GM21786 (cell line): ENCODE results near the gene FRYL.
A peak's percentile ranks its signal among the peaks of the same experiment; 100 is the strongest.

Source experiments
- ATAC-seq: cut with Tn5 transposase; IDR thresholded peaks from one replicate; pipeline ENCODE4 v1.9.1; 2021; ENCODE audit not compliant: unreplicated experiment

FRYL gene

DNA sequence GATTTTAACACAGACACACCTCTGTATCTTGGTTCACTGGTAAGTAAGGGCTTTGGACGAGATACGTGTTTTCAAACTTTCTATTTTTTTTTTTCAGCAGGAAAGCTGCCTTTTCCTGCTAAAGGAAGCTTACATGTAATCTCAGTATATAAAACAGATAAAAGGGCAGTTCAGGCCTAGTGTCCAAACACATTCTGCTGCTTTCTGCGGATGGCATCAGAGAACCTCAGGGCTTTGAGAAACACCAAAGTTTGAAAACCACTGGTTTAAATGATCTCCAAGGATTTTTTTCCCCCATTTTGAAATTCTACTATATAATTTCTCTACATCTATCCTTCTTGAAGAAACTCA, 214.1 kb downstream of the FRYL start:
- ATAC-seq: no peak

DNA sequence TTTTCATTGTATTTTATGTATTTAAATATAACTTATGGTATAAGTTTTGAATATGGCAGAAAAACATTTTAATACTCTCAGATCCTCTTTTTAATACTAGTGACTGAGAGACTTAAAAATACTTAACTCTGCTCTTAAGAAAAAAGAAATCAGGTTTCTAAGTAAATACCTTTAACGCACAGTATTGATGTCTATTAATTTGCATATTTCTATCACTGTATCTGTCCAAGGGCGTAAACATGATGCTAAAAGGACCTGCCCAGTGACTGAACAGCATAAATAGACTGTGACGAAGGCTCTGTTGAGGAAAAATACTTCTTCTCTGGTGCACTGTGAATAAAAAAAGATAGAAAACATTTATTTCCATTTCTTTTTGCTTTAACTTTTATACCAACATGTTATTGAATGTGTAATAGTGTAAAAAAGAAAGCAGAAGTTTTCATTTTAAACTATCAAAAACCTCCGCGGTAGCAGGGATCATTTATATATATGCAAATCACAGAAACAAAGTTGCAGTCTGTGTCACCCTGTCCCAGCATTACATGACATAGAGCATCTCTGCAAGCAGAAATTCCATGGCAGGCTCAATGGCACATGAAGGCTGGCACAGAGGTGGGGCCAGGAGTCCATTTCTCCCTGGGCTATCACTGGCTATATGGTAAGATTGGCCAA, 214.6 kb downstream of the FRYL start:
- no peak for ATAC-seq

DNA sequence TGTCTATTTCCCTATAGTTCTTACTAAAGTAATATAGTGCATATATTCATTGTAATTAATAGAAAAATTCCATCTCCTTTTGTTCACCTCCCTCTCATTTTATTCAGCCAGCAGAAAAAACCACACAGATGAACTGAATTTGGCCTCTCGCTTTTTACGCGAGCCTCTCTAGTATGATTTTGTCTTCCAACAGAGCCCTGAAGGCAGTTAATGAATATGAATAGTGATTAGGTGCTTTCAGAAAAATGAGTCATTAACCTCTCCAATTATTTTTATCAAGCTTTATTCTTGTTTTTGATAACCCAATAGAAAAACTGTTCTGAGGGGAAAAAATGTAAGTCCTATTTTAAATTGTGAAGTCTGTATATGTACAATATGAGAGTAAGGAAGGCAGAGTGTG, 215.9 kb downstream of the FRYL start:
- ATAC-seq: no peak

DNA sequence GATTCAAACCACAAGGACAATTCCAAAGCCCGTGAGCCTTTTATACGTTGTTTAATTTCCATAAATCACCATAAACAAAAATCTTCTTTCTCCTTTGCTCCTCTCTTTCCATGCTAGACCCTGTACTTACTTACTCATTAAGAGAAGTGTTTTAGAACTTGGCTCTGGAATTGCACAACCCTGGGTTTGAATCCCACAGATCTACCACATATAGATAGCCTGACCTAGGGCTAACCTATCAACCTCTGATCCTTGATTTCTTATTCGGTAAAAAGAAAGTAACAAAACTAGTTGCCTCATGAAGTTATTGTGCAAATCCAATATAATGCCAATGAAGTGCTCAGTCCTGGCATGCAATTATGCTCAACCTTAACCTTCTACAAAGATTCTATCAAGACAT, 221.3 kb downstream of the FRYL start:
- no peak for ATAC-seq

DNA sequence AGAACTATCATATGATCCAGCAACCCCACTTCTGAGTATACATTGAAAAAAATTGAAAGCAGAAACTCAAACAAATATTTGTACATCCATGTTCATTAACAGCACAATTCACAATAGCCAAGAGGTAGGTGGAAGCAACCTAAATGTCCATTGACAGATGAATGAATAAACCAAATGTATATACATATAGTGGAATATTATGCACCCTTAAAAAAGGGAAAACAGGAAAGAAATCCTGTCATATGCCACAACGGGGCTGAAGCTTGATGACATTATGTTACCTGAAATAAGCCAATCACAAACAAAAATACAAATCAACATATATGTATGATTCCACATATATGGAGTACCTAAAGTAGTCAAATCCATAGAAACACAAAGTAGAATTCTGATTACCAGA, 222.1 kb downstream of the FRYL start:
- no peak for ATAC-seq

DNA sequence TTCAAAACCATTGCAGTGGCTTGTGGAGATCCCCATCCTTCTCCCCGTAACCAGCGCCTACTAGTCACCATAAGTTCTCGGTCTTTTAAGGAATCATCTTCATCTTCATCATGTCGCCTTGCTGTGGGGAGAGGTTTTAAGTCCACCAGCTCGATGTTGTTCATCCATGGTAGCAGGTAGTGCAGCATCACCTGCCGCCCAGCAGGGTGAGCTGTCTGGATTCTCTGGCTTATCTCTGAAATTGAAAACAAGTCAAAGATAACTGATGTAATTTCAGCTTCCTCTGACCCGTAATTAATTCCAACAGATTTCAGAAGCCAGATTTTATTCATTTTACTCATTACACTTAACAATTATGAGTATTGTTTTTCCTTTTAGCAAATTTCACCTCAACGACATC, 222.6 kb downstream of the FRYL start:
- no peak for ATAC-seq

DNA sequence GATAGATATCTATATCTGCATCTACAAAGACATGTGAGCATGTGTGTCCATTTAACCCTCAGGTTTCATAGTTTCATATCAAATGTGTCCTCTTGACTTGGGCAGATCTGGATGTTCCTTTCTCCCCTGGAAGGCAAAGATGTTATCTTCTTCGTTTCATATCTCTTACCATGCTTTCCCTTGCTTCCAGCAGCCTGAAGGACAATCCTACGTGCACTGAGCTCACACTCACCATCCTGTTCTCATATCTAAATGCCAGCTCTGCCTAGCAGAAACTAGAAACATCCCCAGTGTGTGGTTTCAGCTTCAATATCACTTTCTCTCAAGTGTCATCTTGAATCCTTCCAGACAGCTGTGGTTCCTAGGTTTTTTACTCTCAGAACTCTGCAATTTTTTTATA, 223.8 kb downstream of the FRYL start:
- no peak for ATAC-seq

DNA sequence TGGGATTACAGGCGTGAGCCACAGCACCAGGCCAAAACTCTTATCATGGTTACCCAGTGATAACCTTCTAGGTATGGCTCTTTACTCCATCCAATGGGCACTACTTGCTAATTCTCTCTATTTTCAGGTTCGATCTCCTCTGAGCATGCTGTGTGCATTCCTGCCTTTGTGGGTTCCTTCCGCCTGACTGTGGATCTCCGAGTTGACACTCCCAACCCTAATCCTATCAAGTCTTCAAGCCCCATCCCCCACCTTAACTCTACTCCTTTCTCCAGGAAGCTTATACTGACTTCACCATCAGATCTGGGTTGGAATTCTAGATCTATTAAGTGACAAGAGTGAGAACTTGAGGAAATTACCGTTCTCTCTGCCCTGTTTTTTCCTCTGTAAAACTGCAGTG, 225.5 kb downstream of the FRYL start:
- ATAC-seq: no peak

DNA sequence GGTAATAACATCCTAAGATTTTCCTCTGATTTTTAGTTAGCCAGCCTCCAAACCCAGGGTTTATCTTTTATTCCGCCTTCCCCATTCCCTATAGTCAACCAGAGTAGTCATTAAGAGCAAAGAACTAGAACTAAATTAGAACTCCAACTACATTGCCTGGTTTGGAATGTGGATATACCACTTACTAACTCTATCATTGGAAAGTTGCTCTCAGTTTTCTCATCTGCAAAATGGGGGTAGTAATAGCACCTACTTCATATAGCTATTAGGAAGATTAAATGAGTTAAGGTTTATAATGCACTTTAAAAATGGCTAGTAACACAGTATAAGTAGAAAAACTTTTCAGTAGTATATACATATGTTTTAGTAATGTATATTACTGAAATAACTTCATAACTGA, 226.4 kb downstream of the FRYL start:
- no peak for ATAC-seq

DNA sequence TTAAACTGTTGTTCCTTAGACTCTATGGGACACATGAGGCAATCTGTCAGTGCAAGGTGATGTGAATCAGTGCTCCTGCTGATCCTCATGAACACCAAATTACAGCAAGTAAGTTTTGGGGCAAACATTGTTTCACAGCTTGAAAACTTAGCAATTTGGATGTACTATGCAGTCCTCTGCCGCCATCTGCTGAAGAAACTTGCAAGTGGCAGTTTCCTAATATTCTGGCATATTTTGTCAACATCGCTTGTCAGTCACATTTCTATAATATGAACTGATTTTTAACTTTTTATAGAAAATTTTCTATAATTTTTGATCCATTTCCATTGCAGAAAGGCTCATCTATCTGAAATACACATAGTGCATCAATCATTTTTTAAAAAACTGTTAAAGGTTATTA, 233.7 kb downstream of the FRYL start:
- ATAC-seq: no peak

DNA sequence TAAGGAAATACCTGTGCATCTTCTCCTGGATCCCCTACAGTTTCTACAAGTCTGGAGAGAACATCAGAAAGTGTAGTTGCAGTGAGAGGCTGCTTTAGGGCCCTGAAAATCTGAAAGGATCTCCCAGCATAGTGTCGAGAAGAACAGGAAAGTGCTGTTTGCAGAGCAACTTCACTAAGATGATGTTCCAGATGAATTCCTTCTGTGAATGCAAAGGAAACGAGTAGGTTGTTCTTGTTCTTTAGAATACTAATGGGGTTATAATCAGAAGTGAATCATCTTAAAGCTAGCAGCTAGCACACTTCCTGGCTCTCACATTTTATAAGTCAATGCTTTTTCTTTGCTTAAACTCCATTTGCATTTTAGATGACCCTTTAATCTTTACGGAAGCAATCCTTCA, 236.3 kb downstream of the FRYL start:
- ATAC-seq: no peak

DNA sequence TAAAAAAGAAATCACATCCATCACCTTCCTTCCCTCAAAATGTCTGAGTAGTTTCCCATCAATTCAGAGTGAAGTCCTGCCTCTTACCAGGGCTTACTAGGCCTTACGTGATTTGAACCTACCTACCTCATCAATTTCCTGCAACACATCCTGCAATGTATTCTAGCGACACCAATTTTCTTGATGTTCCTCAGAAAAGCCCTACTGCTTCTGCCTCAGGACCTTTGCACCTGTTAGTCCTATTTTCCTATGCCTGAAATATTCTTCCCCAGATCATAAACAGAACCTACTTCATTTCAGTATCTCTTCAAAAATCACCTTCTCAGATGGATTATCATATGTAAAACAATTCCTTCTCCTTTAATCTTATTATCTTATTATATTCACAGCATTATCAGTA, 237.2 kb downstream of the FRYL start:
- no peak for ATAC-seq

DNA sequence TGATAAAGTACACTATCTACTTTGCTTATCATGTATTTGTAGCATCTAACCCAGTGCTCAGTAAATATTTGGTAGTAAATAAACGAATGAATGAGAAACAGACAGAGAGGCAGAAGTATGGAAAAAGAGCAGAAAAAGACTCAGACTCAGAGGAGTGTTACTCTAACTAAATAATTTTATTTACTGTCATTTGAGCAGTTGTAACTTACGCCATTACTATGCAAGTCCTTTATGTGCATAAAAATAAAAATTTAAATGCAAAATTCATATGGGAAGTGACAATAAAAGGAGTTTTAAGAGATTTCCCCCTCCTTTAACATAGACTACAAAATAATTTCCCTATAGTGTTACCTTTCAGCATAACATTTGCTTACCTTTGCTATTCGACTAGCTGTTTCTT, 240.5 kb downstream of the FRYL start:
- ATAC-seq: no peak

DNA sequence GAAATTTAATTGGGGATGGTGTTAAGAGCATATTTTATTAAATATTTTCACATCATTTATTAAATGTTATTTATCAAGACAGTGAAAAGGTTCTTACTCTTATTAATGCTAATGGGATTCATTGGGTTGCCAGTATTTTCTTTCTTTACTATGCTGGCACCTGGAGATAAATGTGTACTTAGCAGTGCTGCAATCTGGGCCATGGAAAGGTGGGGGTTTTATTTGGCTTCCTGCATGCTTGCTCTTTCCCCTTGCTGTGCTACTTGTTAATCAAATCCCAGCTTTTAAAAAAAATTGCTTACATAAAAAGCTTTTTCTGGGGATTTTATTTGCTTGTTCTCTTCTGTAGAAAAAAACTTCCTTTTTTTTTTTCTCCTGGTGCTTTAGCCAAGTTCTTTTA, 241.7 kb downstream of the FRYL start:
- ATAC-seq: no peak

DNA sequence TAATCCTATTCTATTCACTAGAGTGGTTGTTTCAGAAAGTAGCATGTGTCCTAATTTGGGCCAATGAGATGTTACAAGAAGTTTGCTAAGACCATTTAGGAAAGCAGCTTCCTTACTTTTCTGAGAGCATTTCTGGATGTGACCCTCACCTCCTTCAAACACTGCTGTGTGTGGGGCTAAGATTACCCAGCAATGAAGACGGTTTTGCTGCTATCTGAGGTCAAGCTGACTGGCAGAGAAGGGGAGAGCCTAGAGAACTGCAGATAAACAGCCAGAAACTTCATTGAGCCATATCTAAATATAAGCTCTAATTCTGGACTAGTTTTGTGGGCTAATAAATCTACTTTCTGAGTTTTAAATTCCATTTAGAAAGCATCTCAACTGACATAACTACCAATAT, 253.7 kb downstream of the FRYL start:
- ATAC-seq: no peak

DNA sequence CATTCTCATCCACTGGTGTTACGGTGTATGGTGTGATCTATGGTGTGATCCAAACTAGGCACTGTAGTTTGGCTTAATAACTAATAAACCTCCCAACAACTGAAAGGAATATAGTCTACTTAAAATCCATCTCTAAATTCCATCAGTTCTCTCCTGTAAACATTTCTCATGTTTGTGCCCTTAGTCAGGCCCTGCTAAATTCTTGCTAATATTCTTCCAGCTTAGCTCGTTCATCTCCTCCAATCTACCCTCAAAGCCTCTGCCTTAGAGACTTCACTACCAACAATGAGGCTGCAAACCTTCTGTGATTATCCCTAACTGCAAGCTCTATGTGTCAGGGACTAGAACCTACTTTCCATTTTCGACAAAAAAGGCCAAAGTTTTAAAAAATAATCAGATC, 261.9 kb downstream of the FRYL start:
- ATAC-seq: no peak

DNA sequence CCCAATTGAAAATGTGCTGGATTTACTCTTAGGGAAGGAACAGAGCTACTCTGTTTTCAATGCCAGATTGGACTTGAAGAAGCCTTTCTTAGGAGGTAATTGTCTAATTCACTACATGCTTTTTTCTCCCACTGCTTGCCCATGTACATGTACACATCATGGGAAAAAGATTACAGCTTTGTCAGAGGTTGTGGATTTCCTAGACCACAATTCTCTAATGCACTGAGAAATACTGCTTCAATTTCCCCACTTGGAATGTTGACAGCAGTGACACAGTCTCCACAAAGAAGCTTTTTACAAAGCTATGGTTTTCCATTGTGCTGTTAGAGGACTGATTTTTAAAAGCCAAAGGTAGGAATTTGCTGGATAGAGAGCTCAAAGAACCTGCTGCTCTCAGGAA, 270.5 kb downstream of the FRYL start:
- ATAC-seq: no peak

DNA sequence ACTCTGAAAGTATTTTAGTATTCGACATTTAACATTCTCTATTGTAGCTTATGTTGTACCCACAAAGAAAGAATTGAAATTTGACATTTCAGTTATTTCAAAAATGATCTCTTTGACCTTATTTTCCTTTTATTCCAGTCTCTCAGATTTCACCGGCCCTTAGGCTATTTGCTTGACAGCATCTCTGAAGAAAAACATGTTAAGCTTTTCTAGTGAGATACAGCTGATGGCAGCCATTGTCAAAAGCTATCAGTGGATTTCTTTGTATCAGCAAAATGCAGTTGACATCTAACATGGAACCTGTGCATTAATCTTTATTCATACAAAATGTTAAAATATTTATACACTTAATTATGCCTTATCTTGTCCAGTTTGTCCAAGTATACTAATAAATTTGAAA, 273.4 kb downstream of the FRYL start:
- ATAC-seq: no peak

DNA sequence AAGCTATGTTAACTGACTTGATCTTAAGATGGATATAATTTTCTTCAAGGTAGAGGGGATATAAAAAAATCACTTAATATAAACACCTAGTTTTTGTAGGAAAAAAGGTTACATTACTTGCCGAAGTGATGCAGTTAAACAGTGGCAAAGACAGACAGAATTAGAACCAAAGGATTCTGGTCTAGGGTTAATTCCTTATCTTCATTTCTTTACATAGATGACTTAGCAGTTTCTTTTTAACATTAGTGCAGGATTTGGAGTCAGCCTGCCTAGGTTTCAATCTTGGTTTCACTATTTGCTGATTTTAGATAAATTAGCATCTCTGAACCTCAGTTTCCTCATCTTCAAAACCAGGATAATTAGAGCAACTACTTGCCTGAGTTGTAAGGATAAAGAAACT, 275.7 kb downstream of the FRYL start:
- ATAC-seq: no peak

DNA sequence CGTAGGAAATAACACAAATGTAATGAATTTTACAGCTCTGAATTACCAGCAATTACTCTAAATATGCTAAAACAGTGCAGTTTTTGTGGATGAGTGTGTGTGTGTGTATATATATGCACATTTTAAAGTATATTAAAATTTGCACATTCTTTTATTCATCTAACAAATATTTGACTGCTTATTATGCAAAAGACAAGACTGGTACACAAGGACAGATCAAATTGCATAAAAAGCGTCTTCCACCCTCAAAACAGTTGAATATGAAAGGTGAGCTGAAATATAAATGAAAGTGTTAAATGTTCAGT, 276.1 kb downstream of the FRYL start:
- no peak for ATAC-seq

DNA sequence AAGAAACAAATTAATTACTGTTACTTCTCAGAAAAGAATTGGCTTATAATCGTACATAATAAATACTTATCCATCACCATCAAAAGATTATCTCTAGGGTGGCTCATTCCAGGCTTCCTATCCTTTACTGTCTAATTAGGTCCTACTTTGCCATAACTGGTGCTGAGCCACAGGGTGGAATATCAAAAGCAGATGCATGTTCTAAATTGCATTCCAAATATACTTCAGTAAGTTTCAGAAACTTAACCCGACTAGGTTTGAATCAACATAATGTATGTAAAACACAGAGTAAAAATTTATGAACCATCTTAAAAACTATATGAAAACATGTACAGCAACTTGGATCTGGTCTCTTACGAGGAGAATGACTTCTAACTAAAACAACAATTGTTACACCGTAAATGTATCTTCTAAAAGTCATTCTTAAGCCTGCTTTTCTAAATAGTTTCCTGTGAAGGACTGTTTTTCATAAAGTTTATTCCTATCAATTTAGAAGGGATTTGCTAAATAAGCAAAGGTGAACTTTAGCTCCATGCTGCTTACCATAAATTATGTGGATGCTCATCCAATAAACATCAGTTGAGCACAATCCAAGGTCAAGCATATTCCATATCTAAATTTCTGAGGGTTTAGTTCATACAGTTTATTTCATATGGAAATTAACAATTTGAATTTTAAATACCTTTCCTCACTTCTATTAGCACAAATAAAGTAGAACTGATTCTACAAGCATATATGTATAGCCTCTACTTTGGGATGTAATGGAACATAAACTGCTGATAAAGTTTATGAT, 276.6 kb downstream of the FRYL start:
- no peak for ATAC-seq

DNA sequence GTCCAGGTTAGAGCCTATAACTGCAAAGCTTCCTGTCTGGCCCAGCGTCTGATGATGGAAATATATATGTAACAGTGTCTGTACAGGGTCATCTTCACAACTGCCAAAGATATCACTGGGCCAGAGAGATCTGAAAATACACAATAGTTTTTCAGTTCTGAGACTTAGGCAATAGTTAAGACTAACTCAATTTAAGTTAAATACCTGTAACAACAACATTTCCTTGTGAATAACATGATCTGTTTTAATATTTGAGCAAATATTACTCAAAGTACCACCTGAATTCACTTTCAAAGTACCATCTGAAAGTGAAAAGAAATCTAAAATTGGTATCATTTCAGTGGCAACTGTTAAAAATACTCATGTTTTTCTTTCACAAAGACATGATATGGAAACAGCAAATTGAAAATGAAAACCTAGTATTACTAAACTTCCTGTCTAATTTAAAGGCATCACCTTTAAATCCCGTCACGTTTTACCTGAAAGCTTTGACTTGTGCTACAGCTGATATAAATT, 280.5 kb downstream of the FRYL start:
- ATAC-seq: peak; percentile 87

DNA sequence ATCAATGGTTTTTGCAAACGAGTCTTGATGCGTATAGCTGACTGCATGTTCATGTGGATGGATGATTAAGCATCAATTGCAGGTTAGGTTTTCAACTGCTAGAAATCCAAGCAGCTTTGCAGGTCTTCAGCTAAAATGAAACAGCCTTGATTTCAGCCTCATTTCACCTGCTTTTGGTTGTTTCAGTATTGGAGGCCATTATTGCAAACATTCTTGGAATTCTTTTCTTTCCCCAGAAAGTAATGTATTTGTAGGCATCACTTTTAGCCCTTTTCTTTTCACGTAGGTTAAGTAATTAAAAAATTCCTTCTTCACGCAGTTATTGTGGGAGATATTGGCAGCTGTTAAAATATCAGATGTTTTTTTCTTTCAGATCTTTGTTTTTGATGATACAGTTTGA, 281.2 kb downstream of the FRYL start:
- ATAC-seq: no peak
